ENCODE data around the gene CHM.

- no peak for TF ChIP-seq CTCF (IDR thresholded peaks at IDR 0.05)
- TF ChIP-seq POLR2AphosphoS5 (IDR thresholded peaks at IDR 0.05; ENCODE audit: insufficient read depth in 1 of 2, low read depth in 1 of 2) = no peak
These were observed 67.1 kb downstream of the CHM start for GRCh38 chrX:85980286-85980685.

All from vagina (tissue), 2 donors.